NCI-H2227 (cell line): ENCODE data around the gene ANKRD30A.
"Not testable (repeated sequence)": the region's sequence is repeated elsewhere in the genome, so short reads cannot be mapped to it uniquely, and the experiment has no call there.

ENCODE experiments used
- DNase-seq: peaks from one replicate; lab custom pipeline; 2025; ENCODE audit not compliant: unreplicated experiment; lab: John Stamatoyannopoulos, UW

The ANKRD30A gene

GRCh38 chr10:37125191-37125732 is at the start of gene ANKRD30A:
Gene ANKRD30A, plus strand, starts transcription at chr10:37125598. Its CDS starts 190 bp downstream, at chr10:37125788.
- DNase-seq, result no peak

- not testable (repeated sequence) for DNase-seq
These were observed 49.3 kb upstream of the ANKRD30A start for GRCh38 chr10:37076083-37076482.

GRCh38 chr10:37095792-37096573 is 29.4 kb upstream of the ANKRD30A start:
- no peak for DNase-seq

- DNase-seq, result no peak
These were observed 24.1 kb upstream of the ANKRD30A start for GRCh38 chr10:37101261-37101660.

- DNase-seq, result no peak
These were observed 16.4 kb upstream of the ANKRD30A start for GRCh38 chr10:37109000-37109399.

- DNase-seq, result no peak
These were observed 866 bp upstream of the ANKRD30A start for GRCh38 chr10:37124532-37124931.

GRCh38 chr10:37125921-37126320 is 523 bp downstream of the ANKRD30A start:
- no peak for DNase-seq

- no peak for DNase-seq
These were observed 21.0 kb downstream of the ANKRD30A start for GRCh38 chr10:37146443-37146842.

GRCh38 chr10:37162430-37162829 is 37.0 kb downstream of the ANKRD30A start:
- not testable (repeated sequence) for DNase-seq

- DNase-seq, result not testable (repeated sequence)
These were observed 46.5 kb downstream of the ANKRD30A start for GRCh38 chr10:37171945-37172344.

GRCh38 chr10:37178296-37178695 is 52.9 kb downstream of the ANKRD30A start:
- not testable (repeated sequence) for DNase-seq

- not testable (repeated sequence) for DNase-seq
These were observed 57.3 kb downstream of the ANKRD30A start for GRCh38 chr10:37182719-37183118.

- DNase-seq, result no peak
These were observed 80.7 kb downstream of the ANKRD30A start for GRCh38 chr10:37206132-37206531.

- no peak for DNase-seq
These were observed 95.5 kb downstream of the ANKRD30A start for GRCh38 chr10:37220866-37221265.

- no peak for DNase-seq
These were observed 96.6 kb downstream of the ANKRD30A start for GRCh38 chr10:37222046-37222445.

- no peak for DNase-seq
These were observed 99.8 kb downstream of the ANKRD30A start for GRCh38 chr10:37225163-37225562.

GRCh38 chr10:37226524-37226923 is 101.1 kb downstream of the ANKRD30A start:
- no peak for DNase-seq

- no peak for DNase-seq
These were observed 109.3 kb downstream of the ANKRD30A start for GRCh38 chr10:37234692-37235091.

- no peak for DNase-seq
These were observed 110.7 kb downstream of the ANKRD30A start for GRCh38 chr10:37236093-37236492.

- DNase-seq, result no peak
These were observed 114.8 kb downstream of the ANKRD30A start for GRCh38 chr10:37240223-37240622.

- no peak for DNase-seq
These were observed 121.2 kb downstream of the ANKRD30A start for GRCh38 chr10:37246637-37247036.

- DNase-seq, result not testable (repeated sequence)
These were observed 130.4 kb downstream of the ANKRD30A start for GRCh38 chr10:37255837-37256236.

- no peak for DNase-seq
These were observed 137.9 kb downstream of the ANKRD30A start for GRCh38 chr10:37263304-37263703.
